22Rv1 (cell line): ENCODE measurements around the gene MCF2.

Source experiments
- CTCF ChIP-seq: fragments of 450-650 bp; IDR thresholded peaks from 2 replicates; pipeline ENCODE4 v1.5.1; 2017; ENCODE audit warnings: mild to moderate bottlenecking
- ZFX ChIP-seq: fragments of 450-650 bp; IDR thresholded peaks from 2 replicates; pipeline ENCODE4 v1.6.1; 2017; ENCODE audit warnings: antibody characterized with exemption, borderline replicate concordance

- no peak for TF ChIP-seq CTCF
- TF ChIP-seq ZFX: no peak
These were observed 175.1 kb downstream of the MCF2 start for GRCh38 chrX:139532834-139533233.
